ENCODE results near the gene BSN. TPM values are rescaled to one million over a fixed set of nuclear protein-coding genes. Genes with fewer than 3 reads are reported as not detected.

BSN gene
- total and polyA plus RNA-seq, 4 donors, result 0.08 to 0.75 (median 0.42) TPM; not detected in 1

GRCh38 chr3:49657208-49657915, 103.1 kb downstream of the BSN start:
- Histone ChIP-seq H3K4me3 (ENCODE audit: low read length in 2 of 2) (no peak overlapping the region), H3K36me3 (ENCODE audit: control insufficient read depth in 1 of 2, insufficient read depth in 2 of 2, low read length in 1 of 2) (no peaks in the 10 kb centered on the region), H3K27me3 (ENCODE audit: control insufficient read depth in 1 of 2, insufficient read depth in 2 of 2, low read length in 1 of 2) (no peaks in the 10 kb centered on the region), H3K9me3 (ENCODE audit: control insufficient read depth, low read length) (no peaks in the 10 kb centered on the region), H3K27ac (ENCODE audit: low read depth in 1 of 2, low read length in 2 of 2) (no peak overlapping the region), H3K4me1 (ENCODE audit: control insufficient read depth in 1 of 2, insufficient read depth in 2 of 2, low read length in 2 of 2) (no peaks in the 10 kb centered on the region)
- DNase-seq, result no peak
- ATAC-seq (ENCODE audit: low FRiP score), result no peak
- intact Hi-C loops (cut with DNase I), result no loop called here
- 95% methylated on average over 36 of the region's 36 CpGs for whole genome bisulfite sequencing, 2 donors

GRCh38 chr3:49658711-49659110, 104.4 kb downstream of the BSN start:
- no peaks in the 10 kb centered on the region for H3K36me3 ChIP-seq (ENCODE audit: control insufficient read depth in 1 of 2, insufficient read depth in 2 of 2, low read length in 1 of 2)
- DNase-seq (no peak), ATAC-seq (ENCODE audit: low FRiP score) (no peak)
- no peaks in the 10 kb centered on the region for H3K27me3 ChIP-seq (ENCODE audit: control insufficient read depth in 1 of 2, insufficient read depth in 2 of 2, low read length in 1 of 2)
- no peaks in the 10 kb centered on the region for H3K9me3 ChIP-seq (ENCODE audit: control insufficient read depth, low read length)
- H3K4me1 ChIP-seq (ENCODE audit: control insufficient read depth in 1 of 2, insufficient read depth in 2 of 2, low read length in 2 of 2), result no peaks in the 10 kb centered on the region
- intact Hi-C loops (cut with DNase I), result no loop called here
- no peak overlapping the region for H3K4me3 ChIP-seq (ENCODE audit: low read length in 2 of 2)
- H3K27ac ChIP-seq (ENCODE audit: low read depth in 1 of 2, low read length in 2 of 2), result no peak overlapping the region
- WGBS, 2 donors, result 55 to 65% methylated on average over 2 of the region's 2 CpGs

- DNase-seq (no peak), ATAC-seq (ENCODE audit: low FRiP score) (no peak)
- Histone ChIP-seq H3K36me3 (ENCODE audit: control insufficient read depth in 1 of 2, insufficient read depth in 2 of 2, low read length in 1 of 2) (no peaks in the 10 kb centered on the region), H3K27me3 (ENCODE audit: control insufficient read depth in 1 of 2, insufficient read depth in 2 of 2, low read length in 1 of 2) (no peaks in the 10 kb centered on the region), H3K27ac (ENCODE audit: low read depth in 1 of 2, low read length in 2 of 2) (no peak overlapping the region), H3K4me3 (ENCODE audit: low read length in 2 of 2) (no peak overlapping the region), H3K4me1 (ENCODE audit: control insufficient read depth in 1 of 2, insufficient read depth in 2 of 2, low read length in 2 of 2) (no peaks in the 10 kb centered on the region), H3K9me3 (ENCODE audit: control insufficient read depth, low read length) (no peaks in the 10 kb centered on the region)
- WGBS, 2 donors, result 53 to 81% methylated on average over 4 of the region's 4 CpGs
- intact Hi-C loops (cut with DNase I), result no loop called here
Observed at GRCh38 chr3:49659756-49660155, 105.5 kb downstream of the BSN start.

GRCh38 chr3:49661281-49661680, 107.0 kb downstream of the BSN start:
- Histone ChIP-seq H3K9me3 (ENCODE audit: control insufficient read depth, low read length) (no peaks in the 10 kb centered on the region), H3K27ac (ENCODE audit: low read depth in 1 of 2, low read length in 2 of 2) (no peak overlapping the region), H3K4me1 (ENCODE audit: control insufficient read depth in 1 of 2, insufficient read depth in 2 of 2, low read length in 2 of 2) (no peaks in the 10 kb centered on the region), H3K36me3 (ENCODE audit: control insufficient read depth in 1 of 2, insufficient read depth in 2 of 2, low read length in 1 of 2) (no peaks in the 10 kb centered on the region), H3K4me3 (ENCODE audit: low read length in 2 of 2) (no peak overlapping the region), H3K27me3 (ENCODE audit: control insufficient read depth in 1 of 2, insufficient read depth in 2 of 2, low read length in 1 of 2) (no peaks in the 10 kb centered on the region)
- DNase-seq, result no peak
- intact Hi-C loops (cut with DNase I), result no loop called here
- WGBS, 2 donors, result 79 to 82% methylated on average over 14 of the region's 14 CpGs
- no peak for ATAC-seq (ENCODE audit: low FRiP score)

- intact Hi-C loops (cut with DNase I), result no loop called here
- ATAC-seq (ENCODE audit: low FRiP score), result no peak
- WGBS, 2 donors, result 88 to 90% methylated on average over 22 of the region's 22 CpGs
Observed at GRCh38 chr3:49662021-49662420, 107.7 kb downstream of the BSN start.

GRCh38 chr3:49662720-49663413, 108.6 kb downstream of the BSN start:
- ATAC-seq (ENCODE audit: low FRiP score), result no peak
- Histone ChIP-seq H3K27me3 (ENCODE audit: control insufficient read depth in 1 of 2, insufficient read depth in 2 of 2, low read length in 1 of 2) (no peaks in the 10 kb centered on the region), H3K36me3 (ENCODE audit: control insufficient read depth in 1 of 2, insufficient read depth in 2 of 2, low read length in 1 of 2) (no peaks in the 10 kb centered on the region), H3K4me3 (ENCODE audit: low read length in 2 of 2) (no peak overlapping the region), H3K9me3 (ENCODE audit: control insufficient read depth, low read length) (no peaks in the 10 kb centered on the region), H3K27ac (ENCODE audit: low read depth in 1 of 2, low read length in 2 of 2) (no peak overlapping the region), H3K4me1 (ENCODE audit: control insufficient read depth in 1 of 2, insufficient read depth in 2 of 2, low read length in 2 of 2) (no peaks in the 10 kb centered on the region)
- no peak for DNase-seq
- 95 to 97% methylated on average over 33 to 34 of the region's 34 CpGs for WGBS, 2 donors
- intact Hi-C loops (cut with DNase I), result no loop called here

More at GRCh38 chr3:49662021-49662420, 107.7 kb downstream of the BSN start:
- DNase-seq, result no peak
- H3K4me3 ChIP-seq (ENCODE audit: low read length in 2 of 2), result no peak overlapping the region
- H3K27me3 ChIP-seq (ENCODE audit: control insufficient read depth in 1 of 2, insufficient read depth in 2 of 2, low read length in 1 of 2), result no peaks in the 10 kb centered on the region
- no peak overlapping the region for H3K27ac ChIP-seq (ENCODE audit: low read depth in 1 of 2, low read length in 2 of 2)
- H3K36me3 ChIP-seq (ENCODE audit: control insufficient read depth in 1 of 2, insufficient read depth in 2 of 2, low read length in 1 of 2), result no peaks in the 10 kb centered on the region
- no peaks in the 10 kb centered on the region for H3K4me1 ChIP-seq (ENCODE audit: control insufficient read depth in 1 of 2, insufficient read depth in 2 of 2, low read length in 2 of 2)
- H3K9me3 ChIP-seq (ENCODE audit: control insufficient read depth, low read length), result no peaks in the 10 kb centered on the region

- H3K4me3 ChIP-seq (ENCODE audit: low read length in 2 of 2), result no peak overlapping the region
- H3K4me1 ChIP-seq (ENCODE audit: control insufficient read depth in 1 of 2, insufficient read depth in 2 of 2, low read length in 2 of 2), result no peaks in the 10 kb centered on the region
- no peak for ATAC-seq (ENCODE audit: low FRiP score)
- 98 to 100% methylated on average over 1 of the region's 1 CpG for WGBS, 2 donors
- no peak for DNase-seq
- intact Hi-C loops (cut with DNase I), result no loop called here
- H3K9me3 ChIP-seq (ENCODE audit: control insufficient read depth, low read length), result no peaks in the 10 kb centered on the region
- no peaks in the 10 kb centered on the region for H3K27me3 ChIP-seq (ENCODE audit: control insufficient read depth in 1 of 2, insufficient read depth in 2 of 2, low read length in 1 of 2)
- H3K27ac ChIP-seq (ENCODE audit: low read depth in 1 of 2, low read length in 2 of 2), result no peak overlapping the region
- H3K36me3 ChIP-seq (ENCODE audit: control insufficient read depth in 1 of 2, insufficient read depth in 2 of 2, low read length in 1 of 2), result no peaks in the 10 kb centered on the region
Observed at GRCh38 chr3:49663831-49664230, 109.6 kb downstream of the BSN start.

GRCh38 chr3:49664300-49664699, 110.0 kb downstream of the BSN start:
- H3K27me3 ChIP-seq (ENCODE audit: control insufficient read depth in 1 of 2, insufficient read depth in 2 of 2, low read length in 1 of 2), result no peaks in the 10 kb centered on the region
- DNase-seq (no peak), ATAC-seq (ENCODE audit: low FRiP score) (no peak)
- intact Hi-C loops (cut with DNase I), result no loop called here
- H3K36me3 ChIP-seq (ENCODE audit: control insufficient read depth in 1 of 2, insufficient read depth in 2 of 2, low read length in 1 of 2), result no peaks in the 10 kb centered on the region
- H3K4me1 ChIP-seq (ENCODE audit: control insufficient read depth in 1 of 2, insufficient read depth in 2 of 2, low read length in 2 of 2), result no peaks in the 10 kb centered on the region
- H3K9me3 ChIP-seq (ENCODE audit: control insufficient read depth, low read length), result no peaks in the 10 kb centered on the region
- H3K4me3 ChIP-seq (ENCODE audit: low read length in 2 of 2), result no peak overlapping the region
- no peak overlapping the region for H3K27ac ChIP-seq (ENCODE audit: low read depth in 1 of 2, low read length in 2 of 2)
- WGBS, 2 donors, result 83 to 94% methylated on average over 11 of the region's 11 CpGs
